Smooth muscle cell (in vitro differentiated cells): Measurements from ENCODE around the gene MYBBP1A. TPM values are rescaled to one million over a fixed set of nuclear protein-coding genes. Genes with fewer than 3 reads are reported as not detected.

Source experiments
- DNase-seq: peaks from one replicate; lab custom pipeline; 2025; ENCODE audit not compliant: unreplicated experiment; lab: John Stamatoyannopoulos, UW
- H2AFZ ChIP-seq: fragments of 200-600 bp; sonication (generic); 2 replicates; pipeline ENCODE4 v1.6.0; 2016; ENCODE audit warnings: antibody characterized with exemption, low read depth, mild to moderate bottlenecking
- H3F3A ChIP-seq: fragments of 200-600 bp; sonication (generic); 2 replicates; pipeline ENCODE4 v1.6.0; 2017; ENCODE audit warnings: antibody characterized with exemption, low read depth
- H3K27ac ChIP-seq: fragments of 200-600 bp; sonication (generic); 2 replicates; pipeline ENCODE4 v1.5.1; 2016; ENCODE audit warnings: low read depth, mild to moderate bottlenecking
- H3K27me3 ChIP-seq: fragments of 200-600 bp; sonication (generic); 2 replicates; pipeline ENCODE4 v1.6.1; 2016; ENCODE audit warnings: low read depth, mild to moderate bottlenecking
- H3K36me3 ChIP-seq: fragments of 200-600 bp; sonication (generic); 2 replicates; pipeline ENCODE4 v1.5.1; 2016; ENCODE audit warnings: low read depth
- H3K4me1 ChIP-seq: fragments of 200-600 bp; sonication (generic); 2 replicates; pipeline ENCODE4 v1.5.1; 2016; ENCODE audit warnings: low read depth
- H3K4me2 ChIP-seq: fragments of 200-600 bp; sonication (generic); 2 replicates; pipeline ENCODE4 v1.6.0; 2016; ENCODE audit warnings: mild to moderate bottlenecking
- H3K4me3 ChIP-seq: fragments of 200-600 bp; sonication (generic); 2 replicates; pipeline ENCODE4 v1.5.1; 2016; ENCODE audit warnings: mild to moderate bottlenecking
- H3K79me2 ChIP-seq: fragments of 200-600 bp; sonication (generic); 2 replicates; pipeline ENCODE4 v1.6.0; 2016; ENCODE audit warnings: low read depth, mild to moderate bottlenecking
- H3K9ac ChIP-seq: fragments of 200-600 bp; sonication (generic); 2 replicates; pipeline ENCODE4 v1.6.0; 2016; ENCODE audit warnings: low read depth
- H3K9me3 ChIP-seq: fragments of 200-600 bp; sonication (generic); replicated peaks from 2 replicates; pipeline ENCODE4 v1.5.1; 2016; ENCODE audit warnings: low read depth
- H4K20me1 ChIP-seq: fragments of 200-600 bp; sonication (generic); 2 replicates; pipeline ENCODE4 v1.6.0; 2016; ENCODE audit warnings: low read depth
- CTCF ChIP-seq: fragments of 200-600 bp; sonication (generic); IDR thresholded peaks from 2 replicates; pipeline ENCODE4 v1.5.1; 2017; ENCODE audit warnings: borderline replicate concordance, mild to moderate bottlenecking, antibody characterized with exemption; ENCODE audit not compliant: insufficient read depth, poor library complexity, severe bottlenecking
- WGBS: methylation state at CpG from one replicate; pipeline ENCODE4 v1.1.7; 2016; ENCODE audit warnings: low lambda C conversion rate; 5-methylcytosine and 5-hydroxymethylcytosine counted together
- polyA plus RNA-seq: library from polyadenylated mRNA; unstranded; fragments of >200 nt; fragmentation: Nextera tagmentation; extraction: Ambion mirVana; gene quantifications from 2 replicates; pipeline ENCODE4 v1.2.1, GENCODE V29; 2016
- total RNA-seq: library from RNA; depleted of rRNA; stranded (reverse); fragments of >200 nt; gene quantifications from 2 replicates; pipeline ENCODE4 v1.2.3, GENCODE V29; 2014

MYBBP1A gene
- total and polyA plus RNA-seq, 2 experiments from 2014 or later: 18.1 to 33.5 TPM

- no peaks in the 10 kb centered on the region for H3K27me3 ChIP-seq
- H3K4me1 ChIP-seq: no peaks in the 10 kb centered on the region
- H3F3A ChIP-seq: no peaks in the 10 kb centered on the region
- no peak overlapping the region for H3K9ac ChIP-seq
- no peak for TF ChIP-seq CTCF
- H3K79me2 ChIP-seq: no peaks in the 10 kb centered on the region
- H3K27ac ChIP-seq: no peak overlapping the region
- no peak overlapping the region for H3K4me2 ChIP-seq
- no peak overlapping the region for H2AFZ ChIP-seq
- no peaks in the 10 kb centered on the region for H4K20me1 ChIP-seq
- WGBS: 70% methylated on average over 12 of the region's 12 CpGs
- H3K36me3 ChIP-seq: no peaks in the 10 kb centered on the region
- no peaks in the 10 kb centered on the region for H3K9me3 ChIP-seq
- H3K4me3 ChIP-seq: no peak overlapping the region
- no peak for DNase-seq
Measured at GRCh38 chr17:4527566-4528125, 27.5 kb downstream of the MYBBP1A start.

- Histone ChIP-seq H3K4me1 (no peaks in the 10 kb centered on the region), H2AFZ (no peak overlapping the region), H3F3A (no peaks in the 10 kb centered on the region), H4K20me1 (no peaks in the 10 kb centered on the region), H3K9ac (no peak overlapping the region), H3K79me2 (no peaks in the 10 kb centered on the region), H3K9me3 (no peaks in the 10 kb centered on the region), H3K27me3 (no peaks in the 10 kb centered on the region), H3K4me3 (no peak overlapping the region), H3K4me2 (no peak overlapping the region), H3K36me3 (no peaks in the 10 kb centered on the region), H3K27ac (no peak overlapping the region)
- WGBS: 91% methylated on average over 1 of the region's 1 CpG
- DNase-seq: no peak
- no peak for TF ChIP-seq CTCF
Measured at GRCh38 chr17:4527134-4527533, 28.1 kb downstream of the MYBBP1A start.

- H4K20me1 ChIP-seq: no peaks in the 10 kb centered on the region
- no peak overlapping the region for H3K4me2 ChIP-seq
- TF ChIP-seq CTCF: no peak
- no peaks in the 10 kb centered on the region for H3K36me3 ChIP-seq
- H3K27ac ChIP-seq: no peak overlapping the region
- no peak for DNase-seq
- no peak overlapping the region for H3K9ac ChIP-seq
- H3K27me3 ChIP-seq: no peaks in the 10 kb centered on the region
- no peak overlapping the region for H3K4me3 ChIP-seq
- WGBS: 87% methylated on average over 11 of the region's 11 CpGs
- no peak overlapping the region for H2AFZ ChIP-seq
- no peaks in the 10 kb centered on the region for H3K4me1 ChIP-seq
- H3F3A ChIP-seq: no peaks in the 10 kb centered on the region
- no peaks in the 10 kb centered on the region for H3K9me3 ChIP-seq
- no peaks in the 10 kb centered on the region for H3K79me2 ChIP-seq
Measured at GRCh38 chr17:4525691-4526397, 29.3 kb downstream of the MYBBP1A start.

GRCh38 chr17:4523946-4524345 lies 31.2 kb downstream of the MYBBP1A start:
- H4K20me1 ChIP-seq: no peaks in the 10 kb centered on the region
- H3F3A ChIP-seq: no peaks in the 10 kb centered on the region
- TF ChIP-seq CTCF: no peak
- DNase-seq: no peak
- H3K79me2 ChIP-seq: no peaks in the 10 kb centered on the region
- no peaks in the 10 kb centered on the region for H3K9me3 ChIP-seq
- H3K27ac ChIP-seq: no peak overlapping the region
- H3K4me3 ChIP-seq: no peak overlapping the region
- no peak overlapping the region for H3K4me2 ChIP-seq
- 84% methylated on average over 8 of the region's 8 CpGs for WGBS
- no peaks in the 10 kb centered on the region for H3K27me3 ChIP-seq
- H3K9ac ChIP-seq: no peak overlapping the region
- peaks cover 8% of the 10 kb centered on the region for H3K4me1 ChIP-seq
- no peaks in the 10 kb centered on the region for H3K36me3 ChIP-seq
- no peak overlapping the region for H2AFZ ChIP-seq
